ENCODE results near the gene CARD18.
A peak's percentile ranks its signal among the peaks of the same experiment; 100 is the strongest.
"Not testable (repeated sequence)": the region's sequence is repeated elsewhere in the genome, so short reads cannot be mapped to it uniquely, and the experiment has no call there.

CARD18 gene

GRCh38 chr11:105142167-105142566, 2.6 kb upstream of the CARD18 start:
- DNase-seq = no peak
- in situ Hi-C loops (cut with MboI; ENCODE audit: low pct_unique_long_range_greater_than_20kb, low sequenced_read_pairs) = no loop called here

- in situ Hi-C loops (cut with MboI; ENCODE audit: low pct_unique_long_range_greater_than_20kb, low sequenced_read_pairs) = no loop called here
- DNase-seq = no peak
These were observed 2.3 kb downstream of the CARD18 start for GRCh38 chr11:105137286-105137685.

GRCh38 chr11:105135883-105136282, 3.7 kb downstream of the CARD18 start:
- DNase-seq = no peak

DNA sequence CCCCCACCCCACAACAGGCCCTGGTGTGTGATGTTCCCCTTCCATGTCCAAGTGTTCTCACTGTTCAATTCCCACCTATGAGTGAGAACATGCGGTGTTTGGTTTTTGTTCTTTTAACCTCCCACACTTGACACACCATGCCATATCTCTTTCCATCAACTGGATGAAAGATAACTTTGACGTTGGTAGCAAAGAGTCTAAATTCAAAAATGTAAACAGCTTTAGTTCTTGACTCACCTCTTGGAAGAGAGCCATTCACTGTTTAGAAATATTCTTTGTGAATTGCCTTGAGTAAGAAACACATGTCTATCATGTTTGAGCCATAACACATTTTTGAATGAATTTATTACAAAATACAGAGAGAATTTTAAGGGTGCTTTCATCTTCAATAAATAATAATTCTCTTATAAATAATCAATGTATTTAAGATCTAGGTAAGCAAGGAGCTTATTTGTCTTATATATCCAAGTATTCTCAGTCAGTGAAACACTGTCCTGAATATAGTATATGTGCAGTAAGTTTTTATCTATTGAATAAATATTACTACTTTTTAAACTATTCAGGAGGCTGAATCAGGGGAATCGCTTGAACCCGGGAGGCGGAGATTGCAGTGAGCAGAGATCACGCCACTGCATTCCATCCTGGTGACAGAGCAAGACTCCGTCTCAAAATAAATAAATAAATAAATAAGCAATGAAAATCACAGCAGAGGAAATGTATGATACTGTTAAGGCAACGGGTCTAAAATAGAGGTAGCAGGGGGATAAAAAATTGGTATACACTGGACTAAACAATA, 6.7 kb downstream of the CARD18 start:
- DNase-seq = no peak
- in situ Hi-C loops (cut with MboI; ENCODE audit: low pct_unique_long_range_greater_than_20kb, low sequenced_read_pairs) = no loop called here

More at GRCh38 chr11:105135883-105136282, 3.7 kb downstream of the CARD18 start:
- in situ Hi-C loops (cut with MboI; ENCODE audit: low pct_unique_long_range_greater_than_20kb, low sequenced_read_pairs) = no loop called here

GRCh38 chr11:105130189-105130813, 9.3 kb downstream of the CARD18 start:
- DNase-seq = no peak
- in situ Hi-C loops (cut with MboI; ENCODE audit: low pct_unique_long_range_greater_than_20kb, low sequenced_read_pairs) = no loop called here

DNA sequence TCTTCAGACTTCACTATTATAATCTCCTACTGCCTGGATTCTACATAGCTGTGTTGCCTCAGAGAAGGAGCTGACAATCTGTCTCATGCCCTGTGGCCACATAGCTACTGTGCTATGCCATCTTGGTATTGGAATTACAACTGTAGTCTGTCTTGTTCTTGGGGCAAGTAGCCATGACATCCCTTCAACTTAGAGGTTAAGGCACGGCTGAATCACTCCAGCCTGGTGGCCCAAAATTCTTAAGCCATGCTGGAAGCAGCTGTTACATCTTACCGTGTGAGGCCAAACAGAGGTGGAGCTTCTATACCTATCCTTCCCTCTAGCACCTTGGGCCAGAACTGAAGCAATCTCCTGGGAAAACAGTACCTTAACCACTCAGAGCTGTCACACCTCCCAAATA, 14.8 kb downstream of the CARD18 start:
- in situ Hi-C loops (cut with MboI; ENCODE audit: low pct_unique_long_range_greater_than_20kb, low sequenced_read_pairs) = no loop called here
- DNase-seq = no peak

DNA sequence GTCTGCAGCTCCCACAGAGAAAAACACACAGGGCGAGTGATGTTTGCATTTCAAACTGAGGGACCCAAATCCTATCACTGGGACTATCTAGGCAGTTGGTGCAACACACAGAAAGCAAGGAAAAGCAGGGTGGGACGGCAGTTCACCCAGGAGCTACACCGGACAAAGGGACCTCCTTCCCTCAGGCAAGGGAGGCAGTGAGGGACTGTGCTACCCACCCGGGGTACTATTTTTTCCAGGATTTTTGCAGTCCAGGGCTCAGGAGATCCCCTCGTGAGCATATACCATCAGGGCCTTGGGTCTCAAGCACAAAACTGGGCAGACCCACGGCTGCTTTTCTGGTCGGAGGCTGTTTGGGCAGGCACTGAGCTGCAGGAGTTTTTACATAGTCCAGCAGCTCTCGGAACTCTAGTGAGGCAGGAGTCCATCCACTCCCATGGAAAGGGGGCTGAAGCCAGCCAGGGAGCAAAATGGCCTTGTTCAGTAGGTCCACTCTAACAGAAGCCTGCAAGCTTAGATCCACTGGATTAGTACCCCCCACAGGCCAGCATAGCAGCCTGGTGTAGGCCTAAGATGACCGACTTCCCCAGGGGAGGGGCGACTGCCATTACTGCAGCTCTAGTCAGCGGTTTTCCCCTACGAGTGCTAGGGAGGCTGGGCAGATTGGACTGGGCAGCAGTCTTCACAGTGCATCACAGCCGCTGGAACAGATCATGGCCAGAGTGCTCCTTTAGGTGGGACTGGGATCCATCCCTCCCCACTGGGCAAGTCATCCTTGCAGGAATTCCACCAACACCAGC, 28.2 kb downstream of the CARD18 start:
- in situ Hi-C loops (cut with MboI; ENCODE audit: low pct_unique_long_range_greater_than_20kb, low sequenced_read_pairs) = no loop called here
- DNase-seq = no peak

- no peak for DNase-seq
These were observed 28.9 kb downstream of the CARD18 start for GRCh38 chr11:105110688-105111030.

GRCh38 chr11:105109855-105110687, 29.5 kb downstream of the CARD18 start:
- DNase-seq = no peak
- in situ Hi-C loops (cut with MboI; ENCODE audit: low pct_unique_long_range_greater_than_20kb, low sequenced_read_pairs) = no loop called here

More at GRCh38 chr11:105110688-105111030, 28.9 kb downstream of the CARD18 start:
- in situ Hi-C loops (cut with MboI; ENCODE audit: low pct_unique_long_range_greater_than_20kb, low sequenced_read_pairs) = no loop called here

DNA sequence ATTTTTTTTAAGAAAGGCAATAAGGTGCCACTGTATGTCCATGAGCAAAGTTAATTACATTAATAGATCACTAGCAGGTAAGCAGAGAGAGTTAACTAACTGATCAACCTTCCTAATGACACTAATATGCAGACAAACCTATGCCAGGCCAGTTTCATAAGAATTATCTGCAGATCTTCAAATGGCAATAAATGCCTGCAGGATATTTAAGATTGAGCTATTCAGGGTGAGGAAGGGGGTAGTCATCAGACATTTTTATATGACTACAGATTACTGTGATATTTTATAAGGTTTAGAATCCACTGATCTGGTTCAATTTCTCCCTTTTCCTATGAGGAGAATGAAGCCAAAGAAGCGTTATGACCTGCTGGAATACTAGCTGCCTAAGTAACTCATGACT, 30.2 kb downstream of the CARD18 start:
- in situ Hi-C loops (cut with MboI; ENCODE audit: low pct_unique_long_range_greater_than_20kb, low sequenced_read_pairs) = no loop called here
- no peak for DNase-seq

DNA sequence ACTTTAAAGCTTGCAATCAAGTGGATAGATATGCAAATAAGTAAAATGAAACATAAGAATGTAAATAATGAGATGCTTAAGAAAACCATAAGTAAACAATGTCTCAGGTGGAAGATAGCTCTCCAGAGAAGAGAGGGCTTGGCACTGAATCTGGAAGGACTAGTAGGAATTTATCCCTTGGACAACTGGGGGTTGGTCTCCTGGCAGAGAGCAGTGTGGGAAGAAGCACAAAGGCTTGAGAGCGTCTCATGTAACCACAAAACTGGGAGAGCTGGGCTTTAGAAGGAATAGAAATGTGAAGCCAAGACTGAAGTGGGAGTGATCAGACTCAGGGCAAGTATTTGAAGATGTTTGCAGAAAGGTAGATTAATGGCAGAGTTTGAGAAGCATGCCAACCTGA, 31.3 kb downstream of the CARD18 start:
- in situ Hi-C loops (cut with MboI; ENCODE audit: low pct_unique_long_range_greater_than_20kb, low sequenced_read_pairs) = no loop called here

GRCh38 chr11:105107226-105107825, 32.2 kb downstream of the CARD18 start:
- DNase-seq; in situ Hi-C loops (cut with MboI; ENCODE audit: low pct_unique_long_range_greater_than_20kb, low sequenced_read_pairs): not testable (repeated sequence)

More for the DNA sequence above, 31.3 kb downstream of the CARD18 start:
- no peak for DNase-seq

DNA sequence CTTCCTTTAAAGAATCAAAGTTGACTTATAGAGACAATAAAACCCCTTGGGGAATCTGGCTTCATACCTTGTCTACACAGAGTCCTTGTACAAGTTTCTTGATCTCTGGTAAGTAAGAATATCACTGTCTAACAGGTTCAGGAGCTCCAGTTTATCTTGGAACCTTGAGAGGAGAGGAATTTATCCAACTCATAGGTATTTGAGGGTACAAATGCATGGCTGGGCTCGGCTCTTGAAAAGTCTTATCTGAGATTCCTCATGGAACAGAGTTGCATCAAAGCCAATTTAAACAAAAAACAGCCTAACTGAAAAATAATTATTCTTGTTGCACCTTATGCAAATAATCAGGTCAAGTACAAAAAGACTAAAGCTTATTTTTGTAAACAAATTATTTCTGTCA, 33.4 kb downstream of the CARD18 start:
- DNase-seq = no peak
- in situ Hi-C loops (cut with MboI; ENCODE audit: low pct_unique_long_range_greater_than_20kb, low sequenced_read_pairs) = no loop called here

DNA sequence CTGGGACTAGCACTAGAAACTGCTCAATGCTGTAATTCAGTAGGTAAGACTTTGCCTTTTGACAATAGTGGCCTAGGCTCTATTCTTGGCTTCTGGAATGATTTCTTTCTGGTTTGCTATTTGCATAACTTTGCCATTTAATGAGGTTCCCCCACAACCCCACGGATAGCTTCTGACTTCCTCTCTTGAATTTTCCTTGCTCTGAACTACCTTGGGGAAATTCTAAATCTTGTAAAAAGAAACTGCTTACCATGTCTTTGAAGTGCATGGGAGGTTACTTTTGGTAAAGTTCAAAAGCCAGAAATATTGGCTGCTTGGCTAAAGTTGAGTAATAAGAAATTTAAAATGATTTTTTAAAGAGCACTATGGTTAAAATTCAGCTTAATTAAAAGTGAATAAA, 35.3 kb downstream of the CARD18 start:
- in situ Hi-C loops (cut with MboI; ENCODE audit: low pct_unique_long_range_greater_than_20kb, low sequenced_read_pairs) = no loop called here
- no peak for DNase-seq

GRCh38 chr11:105103336-105103735, 36.2 kb downstream of the CARD18 start:
- in situ Hi-C loops (cut with MboI; ENCODE audit: low pct_unique_long_range_greater_than_20kb, low sequenced_read_pairs) = no loop called here
- no peak for DNase-seq

DNA sequence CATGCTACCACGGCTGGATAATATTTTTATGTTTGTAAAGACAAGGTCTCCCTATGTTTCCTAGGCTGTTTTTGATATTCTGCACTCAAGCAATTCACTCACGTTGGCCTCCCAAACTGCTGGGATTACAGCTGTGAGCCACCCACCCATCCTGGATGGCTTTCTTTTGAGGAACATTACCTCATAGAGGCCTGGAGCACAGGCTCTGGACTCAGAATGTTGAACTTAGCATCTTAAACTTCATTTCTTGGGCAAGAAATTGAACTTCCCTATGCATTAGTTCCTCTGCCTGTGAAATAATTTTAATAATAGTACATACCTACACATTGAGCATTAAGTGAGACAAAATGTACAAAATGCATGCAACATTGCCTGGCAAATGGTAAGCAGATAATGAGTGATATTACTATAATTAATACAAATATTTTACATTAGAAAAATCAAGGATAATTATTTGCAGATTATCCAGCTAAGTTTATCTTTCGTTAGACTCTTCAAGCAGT, 37.4 kb downstream of the CARD18 start:
- DNase-seq; in situ Hi-C loops (cut with MboI; ENCODE audit: low pct_unique_long_range_greater_than_20kb, low sequenced_read_pairs): not testable (repeated sequence)

DNA sequence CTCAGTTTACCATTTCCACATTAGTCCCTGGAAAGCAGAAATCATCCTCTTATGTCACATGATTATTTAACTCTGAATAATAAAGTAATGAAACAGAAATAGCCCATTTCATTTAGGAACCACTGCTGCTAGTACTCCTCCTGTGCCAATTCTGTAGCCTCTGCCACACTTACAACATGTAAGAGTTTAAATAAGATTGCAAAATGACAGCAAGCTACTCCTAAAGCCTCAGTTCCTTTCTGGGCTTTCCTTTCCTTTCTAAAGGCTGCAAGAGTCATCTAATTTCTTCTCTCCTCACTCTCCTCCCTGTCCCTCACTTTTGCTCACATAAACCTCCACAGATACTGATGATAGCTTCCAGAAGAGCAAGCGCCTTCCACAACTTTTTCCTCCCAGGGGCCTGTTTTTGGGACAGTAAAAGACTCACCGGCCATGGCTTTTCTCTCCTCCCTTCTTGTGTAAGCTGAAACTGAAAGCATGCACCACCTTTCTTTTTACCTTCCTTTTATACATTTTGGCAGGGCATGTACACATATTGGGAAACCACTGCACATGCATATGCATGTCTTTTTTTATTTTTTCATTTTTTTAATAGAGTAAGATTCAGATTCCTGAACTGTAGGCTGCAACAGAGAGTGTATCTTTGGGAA, 38.5 kb downstream of the CARD18 start:
- in situ Hi-C loops (cut with MboI; ENCODE audit: low pct_unique_long_range_greater_than_20kb, low sequenced_read_pairs) = no loop called here
- DNase-seq = no peak

GRCh38 chr11:105100206-105100605, 39.4 kb downstream of the CARD18 start:
- in situ Hi-C loops (cut with MboI; ENCODE audit: low pct_unique_long_range_greater_than_20kb, low sequenced_read_pairs) = no loop called here

More at GRCh38 chr11:105100206-105100605, 39.4 kb downstream of the CARD18 start:
- peak; percentile 15 for DNase-seq

Data from KBM-7 (cell line).